ENCODE results near the gene SLC17A4. TPM values are rescaled to one million over a fixed set of nuclear protein-coding genes. Genes with fewer than 3 reads are reported as not detected.

The SLC17A4 gene
- total RNA-seq, 1 experiment from 2014 or later, result not detected

DNA sequence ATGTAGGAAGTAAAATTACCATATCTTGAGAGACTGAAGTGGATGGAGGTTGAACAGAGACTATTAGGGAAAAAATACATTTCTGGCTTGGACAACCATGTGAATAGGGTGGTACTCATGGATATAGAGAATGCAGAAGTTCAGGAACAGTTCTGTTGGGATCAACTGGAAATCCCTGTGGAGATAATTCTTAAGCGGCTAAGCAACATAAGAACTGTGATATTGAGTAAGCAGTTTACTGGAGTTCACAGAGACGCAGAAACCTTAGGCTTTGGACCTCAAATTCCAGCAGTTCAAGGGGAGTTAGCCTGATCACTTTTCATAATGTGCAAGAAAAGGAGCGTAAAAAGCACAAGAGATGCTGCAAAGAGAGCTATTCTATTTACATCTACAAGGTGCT is 23.6 kb upstream of the SLC17A4 start:
- TF ChIP-seq SIN3A (IDR thresholded peaks at IDR 0.05; ENCODE audit: borderline replicate concordance, insufficient read depth, low read depth, low read length) (no peak), POLR2AphosphoS5 (IDR thresholded peaks at IDR 0.05; ENCODE audit: low read depth, low read length) (no peak), TCF7L2 (IDR thresholded peaks at IDR 0.05; ENCODE audit: low read depth, low read length) (no peak)
- TF ChIP-seq, protein P1, sequence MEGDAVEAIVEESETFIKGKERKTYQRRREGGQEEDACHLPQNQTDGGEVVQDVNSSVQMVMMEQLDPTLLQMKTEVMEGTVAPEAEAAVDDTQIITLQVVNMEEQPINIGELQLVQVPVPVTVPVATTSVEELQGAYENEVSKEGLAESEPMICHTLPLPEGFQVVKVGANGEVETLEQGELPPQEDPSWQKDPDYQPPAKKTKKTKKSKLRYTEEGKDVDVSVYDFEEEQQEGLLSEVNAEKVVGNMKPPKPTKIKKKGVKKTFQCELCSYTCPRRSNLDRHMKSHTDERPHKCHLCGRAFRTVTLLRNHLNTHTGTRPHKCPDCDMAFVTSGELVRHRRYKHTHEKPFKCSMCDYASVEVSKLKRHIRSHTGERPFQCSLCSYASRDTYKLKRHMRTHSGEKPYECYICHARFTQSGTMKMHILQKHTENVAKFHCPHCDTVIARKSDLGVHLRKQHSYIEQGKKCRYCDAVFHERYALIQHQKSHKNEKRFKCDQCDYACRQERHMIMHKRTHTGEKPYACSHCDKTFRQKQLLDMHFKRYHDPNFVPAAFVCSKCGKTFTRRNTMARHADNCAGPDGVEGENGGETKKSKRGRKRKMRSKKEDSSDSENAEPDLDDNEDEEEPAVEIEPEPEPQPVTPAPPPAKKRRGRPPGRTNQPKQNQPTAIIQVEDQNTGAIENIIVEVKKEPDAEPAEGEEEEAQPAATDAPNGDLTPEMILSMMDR (IDR thresholded peaks at IDR 0.05), result no peak
- TF ChIP-seq, protein P2, sequence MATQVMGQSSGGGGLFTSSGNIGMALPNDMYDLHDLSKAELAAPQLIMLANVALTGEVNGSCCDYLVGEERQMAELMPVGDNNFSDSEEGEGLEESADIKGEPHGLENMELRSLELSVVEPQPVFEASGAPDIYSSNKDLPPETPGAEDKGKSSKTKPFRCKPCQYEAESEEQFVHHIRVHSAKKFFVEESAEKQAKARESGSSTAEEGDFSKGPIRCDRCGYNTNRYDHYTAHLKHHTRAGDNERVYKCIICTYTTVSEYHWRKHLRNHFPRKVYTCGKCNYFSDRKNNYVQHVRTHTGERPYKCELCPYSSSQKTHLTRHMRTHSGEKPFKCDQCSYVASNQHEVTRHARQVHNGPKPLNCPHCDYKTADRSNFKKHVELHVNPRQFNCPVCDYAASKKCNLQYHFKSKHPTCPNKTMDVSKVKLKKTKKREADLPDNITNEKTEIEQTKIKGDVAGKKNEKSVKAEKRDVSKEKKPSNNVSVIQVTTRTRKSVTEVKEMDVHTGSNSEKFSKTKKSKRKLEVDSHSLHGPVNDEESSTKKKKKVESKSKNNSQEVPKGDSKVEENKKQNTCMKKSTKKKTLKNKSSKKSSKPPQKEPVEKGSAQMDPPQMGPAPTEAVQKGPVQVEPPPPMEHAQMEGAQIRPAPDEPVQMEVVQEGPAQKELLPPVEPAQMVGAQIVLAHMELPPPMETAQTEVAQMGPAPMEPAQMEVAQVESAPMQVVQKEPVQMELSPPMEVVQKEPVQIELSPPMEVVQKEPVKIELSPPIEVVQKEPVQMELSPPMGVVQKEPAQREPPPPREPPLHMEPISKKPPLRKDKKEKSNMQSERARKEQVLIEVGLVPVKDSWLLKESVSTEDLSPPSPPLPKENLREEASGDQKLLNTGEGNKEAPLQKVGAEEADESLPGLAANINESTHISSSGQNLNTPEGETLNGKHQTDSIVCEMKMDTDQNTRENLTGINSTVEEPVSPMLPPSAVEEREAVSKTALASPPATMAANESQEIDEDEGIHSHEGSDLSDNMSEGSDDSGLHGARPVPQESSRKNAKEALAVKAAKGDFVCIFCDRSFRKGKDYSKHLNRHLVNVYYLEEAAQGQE (IDR thresholded peaks at IDR 0.05; ENCODE audit: insufficient read depth in 1 of 2, low read depth in 2 of 2, low read length in 1 of 2), result no peak
- CTCF ChIA-PET, result no interaction called here
- Histone ChIP-seq H3K36me3 (ENCODE audit: control insufficient read depth, insufficient read depth, low read length) (no peaks in the 10 kb centered on the region), H3K27ac (ENCODE audit: low read length) (no peak overlapping the region), H3K9me3 (ENCODE audit: control insufficient read depth, insufficient read depth, low read depth, low read length) (no peaks in the 10 kb centered on the region), H3K27me3 (ENCODE audit: control insufficient read depth, insufficient read depth, low read length) (0 out of 2 replicates have a peak, but pooled peaks cover 2% of the 10 kb centered on the region), H3K4me1 (ENCODE audit: control insufficient read depth, insufficient read depth, low read length) (no peaks in the 10 kb centered on the region), H3K4me3 (ENCODE audit: low read depth in 2 of 2, low read length in 2 of 2) (no peak overlapping the region)
- in situ Hi-C loops (cut with HindIII; ENCODE audit: low pct_unique_long_range_greater_than_20kb, low sequenced_read_pairs), result no loop called here
- intact Hi-C loops (cut with micrococcal nuclease; ENCODE audit: unreplicated experiment), result no loop called here
- ATAC-seq (no peak), DNase-seq (ENCODE audit: low read depth, low spot score) (no peak)
- no TSS peak for BruUV-seq (replicated peaks)
- POLR2A ChIA-PET, result no interaction called here

DNA sequence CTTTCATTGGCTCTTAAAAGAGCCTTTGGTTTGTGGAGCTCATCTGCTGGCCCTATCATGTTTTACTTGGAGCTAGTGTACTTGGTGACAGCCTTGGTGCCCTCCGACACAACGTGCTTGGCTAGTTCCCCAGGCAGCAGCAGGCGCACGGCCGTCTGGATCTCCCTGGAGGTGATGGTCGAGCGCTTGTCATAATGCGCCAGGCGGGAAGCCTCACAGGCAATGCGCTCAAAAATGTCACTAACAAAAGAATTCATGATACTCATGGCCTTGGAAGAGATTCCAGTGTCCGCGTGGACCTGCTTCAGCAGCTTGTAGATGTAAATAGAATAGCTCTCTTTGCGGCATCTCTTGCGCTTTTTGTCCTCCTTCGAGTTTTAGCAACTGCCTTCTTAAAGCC is 22.8 kb upstream of the SLC17A4 start:
- intact Hi-C loops (cut with micrococcal nuclease; ENCODE audit: unreplicated experiment) (no loop called here), in situ Hi-C loops (cut with HindIII; ENCODE audit: low pct_unique_long_range_greater_than_20kb, low sequenced_read_pairs) (no loop called here)
- CTCF ChIA-PET, result no interaction called here
- DNase-seq (ENCODE audit: low read depth, low spot score), result no peak
- H3K4me1 ChIP-seq (ENCODE audit: control insufficient read depth, insufficient read depth, low read length), result no peaks in the 10 kb centered on the region
- TF ChIP-seq SIN3A (IDR thresholded peaks at IDR 0.05; ENCODE audit: borderline replicate concordance, insufficient read depth, low read depth, low read length) (no peak), POLR2AphosphoS5 (IDR thresholded peaks at IDR 0.05; ENCODE audit: low read depth, low read length) (no peak), TCF7L2 (IDR thresholded peaks at IDR 0.05; ENCODE audit: low read depth, low read length) (no peak)
- TF ChIP-seq, protein P1 (IDR thresholded peaks at IDR 0.05), result no peak
- TF ChIP-seq, protein P2 (IDR thresholded peaks at IDR 0.05; ENCODE audit: insufficient read depth in 1 of 2, low read depth in 2 of 2, low read length in 1 of 2), result no peak
- no peak for ATAC-seq
- H3K4me3 ChIP-seq (ENCODE audit: low read depth in 2 of 2, low read length in 2 of 2), result no peak overlapping the region
- BruUV-seq (replicated peaks), result no TSS peak
- no peak overlapping the region for H3K27ac ChIP-seq (ENCODE audit: low read length)
- H3K9me3 ChIP-seq (ENCODE audit: control insufficient read depth, insufficient read depth, low read depth, low read length), result no peaks in the 10 kb centered on the region
- POLR2A ChIA-PET, result no interaction called here
- H3K27me3 ChIP-seq (ENCODE audit: control insufficient read depth, insufficient read depth, low read length), result 0 out of 2 replicates have a peak, but pooled peaks cover 2% of the 10 kb centered on the region
- H3K36me3 ChIP-seq (ENCODE audit: control insufficient read depth, insufficient read depth, low read length), result no peaks in the 10 kb centered on the region

All from Panc1 (cell line).